ENCODE data around the gene ATP9A. TPM values are rescaled to one million over a fixed set of nuclear protein-coding genes. Genes with fewer than 3 reads are reported as not detected.

The ATP9A gene
- total and polyA plus RNA-seq, 10 of the 15 experiments (the other 5 are each of a cell fraction or from before 2014, with no cell fraction given): 0.03 to 0.81 (median 0.14) TPM

DNA sequence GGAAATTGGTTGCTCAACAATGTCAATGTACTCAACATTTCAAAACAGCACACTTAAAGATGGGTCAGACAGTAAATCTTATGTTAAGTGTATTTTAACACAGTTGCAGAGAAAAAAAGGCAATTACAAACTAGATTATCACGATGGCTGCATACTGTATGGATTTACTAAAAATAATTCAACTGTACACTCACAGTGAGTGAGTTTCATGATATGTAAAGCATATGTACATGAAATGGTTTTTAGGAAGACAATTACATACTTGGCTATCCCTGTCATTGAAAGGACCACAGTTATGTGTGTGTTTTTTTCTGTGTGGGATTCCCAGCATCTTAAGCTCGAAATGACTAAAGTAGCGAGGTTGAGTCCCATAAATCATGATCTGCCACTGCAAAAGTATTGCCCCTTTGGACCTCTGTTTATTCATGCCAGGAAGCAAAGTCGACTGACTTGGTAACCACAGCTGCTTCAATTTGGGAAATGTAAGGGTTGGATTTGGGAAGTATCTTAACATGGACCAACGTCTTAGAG, 39.6 kb upstream of the ATP9A start:
- no TSS peak for BruUV-seq (replicated peaks)
- no peaks in the 10 kb centered on the region for H3K36me3 ChIP-seq (ENCODE audit: control insufficient read depth in 2 of 2, insufficient read depth in 2 of 2, low read length in 1 of 2)
- no peak overlapping the region for H3K4me2 ChIP-seq (ENCODE audit: control insufficient read depth, insufficient read depth)
- H3K27ac ChIP-seq (ENCODE audit: control insufficient read depth, insufficient read depth): no peak overlapping the region
- no peak for FAIRE-seq
- H2AFZ ChIP-seq (ENCODE audit: control insufficient read depth, low read depth, low read length): no peak overlapping the region
- ChIA-PET RAD21 (ENCODE audit: unreplicated experiment) (no interaction called here), SMC1A (ENCODE audit: uncharacterized antibody, unreplicated experiment) (no interaction called here), POLR2A (no interaction called here), CTCF (no interaction called here)
- H3K79me2 ChIP-seq (ENCODE audit: control insufficient read depth, insufficient read depth, low read length): no peaks in the 10 kb centered on the region
- intact Hi-C loops (cut with micrococcal nuclease; ENCODE audit: unreplicated experiment): no loop called here
- in situ Hi-C loops (cut with MboI): no loop called here
- H3K4me3 ChIP-seq: no peak overlapping the region
- TF ChIP-seq IKZF1 (conservative IDR thresholded peaks at IDR 0.05) (no peak), TBL1XR1 (IDR thresholded peaks at IDR 0.05; ENCODE audit: low read depth, low read length) (no peak), NFIC (IDR thresholded peaks at IDR 0.05; ENCODE audit: low read depth, low read length) (no peak), ZSCAN29 (IDR thresholded peaks at IDR 0.05) (no peak), DPF2 (IDR thresholded peaks at IDR 0.05) (no peak), RBBP5 (conservative IDR thresholded peaks at IDR 0.05) (no peak), CHD1 (IDR thresholded peaks at IDR 0.05; ENCODE audit: low read depth, low read length) (no peak)
- TF ChIP-seq, protein P1, sequence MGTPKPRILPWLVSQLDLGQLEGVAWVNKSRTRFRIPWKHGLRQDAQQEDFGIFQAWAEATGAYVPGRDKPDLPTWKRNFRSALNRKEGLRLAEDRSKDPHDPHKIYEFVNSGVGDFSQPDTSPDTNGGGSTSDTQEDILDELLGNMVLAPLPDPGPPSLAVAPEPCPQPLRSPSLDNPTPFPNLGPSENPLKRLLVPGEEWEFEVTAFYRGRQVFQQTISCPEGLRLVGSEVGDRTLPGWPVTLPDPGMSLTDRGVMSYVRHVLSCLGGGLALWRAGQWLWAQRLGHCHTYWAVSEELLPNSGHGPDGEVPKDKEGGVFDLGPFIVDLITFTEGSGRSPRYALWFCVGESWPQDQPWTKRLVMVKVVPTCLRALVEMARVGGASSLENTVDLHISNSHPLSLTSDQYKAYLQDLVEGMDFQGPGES (IDR thresholded peaks at IDR 0.05): no peak
- no peak overlapping the region for H3K9ac ChIP-seq (ENCODE audit: control insufficient read depth, insufficient read depth, low read length)
- H3K27me3 ChIP-seq (replicated peaks in 1 of 2; ENCODE audit: control insufficient read depth in 2 of 2, insufficient read depth in 2 of 2, low read length in 1 of 2): no peaks in the 10 kb centered on the region; a peak in 2 of 4 replicates
- H4K20me1 ChIP-seq (ENCODE audit: control insufficient read depth, insufficient read depth): no peaks in the 10 kb centered on the region
- no peaks in the 10 kb centered on the region for H3K4me1 ChIP-seq (ENCODE audit: control insufficient read depth, insufficient read depth, low read length)
- H3K9me3 ChIP-seq (replicated peaks; ENCODE audit: control insufficient read depth, insufficient read depth, low read length): no peaks in the 10 kb centered on the region
- DNase-seq (ENCODE audit: low read depth, low spot score): no peak
- ATAC-seq: no peak
- WGBS (ENCODE audit: insufficient coverage, insufficient replicate concordance, low lambda C conversion rate, missing lambda C conversion rate): 32% methylated on average over 5 of the region's 5 CpGs

DNA sequence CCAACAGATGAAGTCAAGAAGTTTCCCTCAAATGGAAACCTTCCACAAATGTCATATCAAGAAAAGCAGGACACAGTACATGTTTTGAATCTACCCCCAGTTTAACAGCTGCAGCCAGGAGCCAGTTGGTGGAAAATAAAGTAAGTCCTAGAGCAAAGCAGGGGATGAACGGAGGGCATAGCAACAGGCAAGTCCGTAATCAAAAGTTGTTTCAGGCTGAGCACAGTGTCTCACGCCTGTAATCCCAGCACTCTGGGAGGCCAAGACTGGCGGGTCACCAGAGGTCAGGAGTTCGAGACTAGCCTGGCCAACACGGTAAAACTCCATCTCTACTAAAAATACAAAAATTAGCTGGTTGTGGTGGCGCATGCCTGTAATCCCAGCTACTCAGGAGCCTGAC, 36.6 kb upstream of the ATP9A start:
- no peak for ATAC-seq
- intact Hi-C loops (cut with micrococcal nuclease; ENCODE audit: unreplicated experiment): no loop called here
- WGBS (ENCODE audit: insufficient coverage, insufficient replicate concordance, low lambda C conversion rate, missing lambda C conversion rate): 42% methylated on average over 7 of the region's 7 CpGs

More for the DNA sequence above, 36.6 kb upstream of the ATP9A start:
- BruUV-seq (replicated peaks): no TSS peak
- no peak for TF ChIP-seq RAD21 (IDR thresholded peaks at IDR 0.05; ENCODE audit: insufficient read depth, low read depth, low read length)
- no peak for TF ChIP-seq MYC (IDR thresholded peaks at IDR 0.05; ENCODE audit: insufficient read depth, insufficient read length, insufficient replicate concordance, low read length, severe bottlenecking)
- no peak for TF ChIP-seq PAX8 (IDR thresholded peaks at IDR 0.05)
- no peak for TF ChIP-seq NRF1 (conservative IDR thresholded peaks at IDR 0.05; ENCODE audit: low read depth, low read length)
- TF ChIP-seq, protein P2, sequence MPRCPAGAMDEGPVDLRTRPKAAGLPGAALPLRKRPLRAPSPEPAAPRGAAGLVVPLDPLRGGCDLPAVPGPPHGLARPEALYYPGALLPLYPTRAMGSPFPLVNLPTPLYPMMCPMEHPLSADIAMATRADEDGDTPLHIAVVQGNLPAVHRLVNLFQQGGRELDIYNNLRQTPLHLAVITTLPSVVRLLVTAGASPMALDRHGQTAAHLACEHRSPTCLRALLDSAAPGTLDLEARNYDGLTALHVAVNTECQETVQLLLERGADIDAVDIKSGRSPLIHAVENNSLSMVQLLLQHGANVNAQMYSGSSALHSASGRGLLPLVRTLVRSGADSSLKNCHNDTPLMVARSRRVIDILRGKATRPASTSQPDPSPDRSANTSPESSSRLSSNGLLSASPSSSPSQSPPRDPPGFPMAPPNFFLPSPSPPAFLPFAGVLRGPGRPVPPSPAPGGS (IDR thresholded peaks at IDR 0.05; ENCODE audit: borderline replicate concordance, insufficient read depth, low read depth, low read length, poor library complexity, severe bottlenecking): no peak
- TF ChIP-seq, protein P3, sequence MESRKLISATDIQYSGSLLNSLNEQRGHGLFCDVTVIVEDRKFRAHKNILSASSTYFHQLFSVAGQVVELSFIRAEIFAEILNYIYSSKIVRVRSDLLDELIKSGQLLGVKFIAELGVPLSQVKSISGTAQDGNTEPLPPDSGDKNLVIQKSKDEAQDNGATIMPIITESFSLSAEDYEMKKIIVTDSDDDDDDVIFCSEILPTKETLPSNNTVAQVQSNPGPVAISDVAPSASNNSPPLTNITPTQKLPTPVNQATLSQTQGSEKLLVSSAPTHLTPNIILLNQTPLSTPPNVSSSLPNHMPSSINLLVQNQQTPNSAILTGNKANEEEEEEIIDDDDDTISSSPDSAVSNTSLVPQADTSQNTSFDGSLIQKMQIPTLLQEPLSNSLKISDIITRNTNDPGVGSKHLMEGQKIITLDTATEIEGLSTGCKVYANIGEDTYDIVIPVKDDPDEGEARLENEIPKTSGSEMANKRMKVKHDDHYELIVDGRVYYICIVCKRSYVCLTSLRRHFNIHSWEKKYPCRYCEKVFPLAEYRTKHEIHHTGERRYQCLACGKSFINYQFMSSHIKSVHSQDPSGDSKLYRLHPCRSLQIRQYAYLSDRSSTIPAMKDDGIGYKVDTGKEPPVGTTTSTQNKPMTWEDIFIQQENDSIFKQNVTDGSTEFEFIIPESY (IDR thresholded peaks at IDR 0.05): no peak
- TF ChIP-seq RELA (IDR thresholded peaks at IDR 0.05; ENCODE audit: borderline replicate concordance, partially characterized antibody): no peak
- no peak for TF ChIP-seq ZSCAN29 (IDR thresholded peaks at IDR 0.05)
- no peak overlapping the region for H2AFZ ChIP-seq (ENCODE audit: control insufficient read depth, low read depth, low read length)
- FAIRE-seq (no peak), DNase-seq (ENCODE audit: low read depth, low spot score) (no peak)
- no peaks in the 10 kb centered on the region for H3K9me3 ChIP-seq (replicated peaks; ENCODE audit: control insufficient read depth, insufficient read depth, low read length)
- H3K4me1 ChIP-seq (ENCODE audit: control insufficient read depth, insufficient read depth, low read length): no peaks in the 10 kb centered on the region
- H4K20me1 ChIP-seq (ENCODE audit: control insufficient read depth, insufficient read depth): no peaks in the 10 kb centered on the region
- no peak overlapping the region for H3K4me2 ChIP-seq (ENCODE audit: control insufficient read depth, insufficient read depth)
- ChIA-PET CTCF (interaction anchor here (0.5 kb wide), 1 partner anchor 25 kb away, joined by 4 read pairs; no protein-coding TSS in a partner anchor), RAD21 (ENCODE audit: unreplicated experiment) (no interaction called here), SMC1A (ENCODE audit: uncharacterized antibody, unreplicated experiment) (no interaction called here), POLR2A (no interaction called here)
- in situ Hi-C loops (cut with MboI): no loop called here
- no peaks in the 10 kb centered on the region for H3K79me2 ChIP-seq (ENCODE audit: control insufficient read depth, insufficient read depth, low read length)
- H3K36me3 ChIP-seq (ENCODE audit: control insufficient read depth in 2 of 2, insufficient read depth in 2 of 2, low read length in 1 of 2): no peaks in the 10 kb centered on the region
- H3K27ac ChIP-seq (ENCODE audit: control insufficient read depth, insufficient read depth): no peak overlapping the region
- H3K9ac ChIP-seq (ENCODE audit: control insufficient read depth, insufficient read depth, low read length): no peak overlapping the region
- H3K27me3 ChIP-seq (replicated peaks in 1 of 2; ENCODE audit: control insufficient read depth in 2 of 2, insufficient read depth in 2 of 2, low read length in 1 of 2): peaks cover 3 to 12% of the 10 kb centered on the region in 2 experiments
- H3K4me3 ChIP-seq: no peak overlapping the region

Data from GM12878 (cell line).